GM23338 (cell line): ENCODE data around the gene UNK.

Experiments used
- CREB1 ChIP-seq: fragments of 250-450 bp; sonication (Bioruptor Pico); IDR thresholded peaks from 2 replicates; pipeline ENCODE4 v1.5.0; 2020; ENCODE audit warnings: low read depth, mild to moderate bottlenecking, moderate library complexity
- EZH2 ChIP-seq: fragments of 200-600 bp; sonication (generic); IDR thresholded peaks from one replicate; pipeline ENCODE4 v1.8.0; 2017; ENCODE audit warnings: antibody characterized with exemption, mild to moderate bottlenecking, low read depth; ENCODE audit not compliant: unreplicated experiment
- EZH2phosphoT487 ChIP-seq: fragments of 200-600 bp; sonication (generic); IDR thresholded peaks from one replicate; pipeline ENCODE4 v1.8.1; 2018; ENCODE audit warnings: antibody characterized with exemption; ENCODE audit not compliant: unreplicated experiment
- POLR2AphosphoS5 ChIP-seq: IDR thresholded peaks from 2 replicates; pipeline ENCODE4 v1.6.1; 2016; ENCODE audit warnings: antibody characterized with exemption, low read depth
- ZNF114 ChIP-seq: fragments of 250-450 bp; sonication (Bioruptor Pico); IDR thresholded peaks from 2 replicates; pipeline ENCODE4 v1.5.0; 2020; ENCODE audit warnings: mild to moderate bottlenecking, moderate library complexity
- TF ChIP-seq, protein P1 (sequence below), 2 experiments: fragments of 200-600 bp in 1 of 2; sonication (generic) in 1 of 2; conservative IDR thresholded peaks; 2 replicates each; pipeline versions ENCODE4 v1.5.1 to v1.6.1; 2016 to 2017; ENCODE audit warnings: antibody characterized with exemption in 2 of 2, low read depth in 2 of 2, mild to moderate bottlenecking in 2 of 2, moderate library complexity in 1 of 2

DNA sequence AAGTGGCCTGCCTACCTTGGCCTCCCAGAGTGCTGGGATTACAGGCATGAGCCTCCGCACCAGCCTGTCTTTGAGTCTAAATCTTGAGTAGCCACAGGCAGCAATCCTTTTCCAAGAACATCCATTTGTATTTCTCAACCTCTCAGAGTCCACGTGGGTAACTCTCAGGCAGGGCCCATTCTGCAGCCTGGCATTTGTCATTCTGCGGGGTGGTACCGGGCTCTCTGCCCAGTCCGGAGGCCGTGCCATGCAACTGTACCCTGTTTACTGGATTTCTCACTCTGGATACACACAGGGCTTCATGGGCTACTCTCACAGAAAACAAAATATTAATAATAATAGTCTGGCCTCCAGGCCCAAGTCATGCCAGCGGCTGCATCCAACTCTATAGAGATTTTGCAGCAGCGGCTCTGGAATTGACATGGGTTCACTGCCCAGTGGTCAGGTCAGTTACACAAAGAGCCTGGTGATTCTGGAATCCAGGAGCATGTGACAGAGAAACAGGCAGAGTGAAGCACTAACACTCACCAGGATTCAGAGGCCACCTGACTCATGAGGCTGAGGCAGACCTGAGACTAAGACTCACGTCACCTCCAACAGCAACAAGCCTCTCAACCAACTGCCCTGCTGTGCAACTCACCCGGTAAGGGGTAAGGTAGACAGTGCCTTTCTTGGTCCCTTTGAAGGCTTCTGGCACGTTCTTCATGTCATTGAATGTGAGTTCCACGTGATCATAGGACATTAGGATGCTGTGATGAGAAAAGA is 66.5 kb downstream of the UNK start:
- TF ChIP-seq, protein P1, sequence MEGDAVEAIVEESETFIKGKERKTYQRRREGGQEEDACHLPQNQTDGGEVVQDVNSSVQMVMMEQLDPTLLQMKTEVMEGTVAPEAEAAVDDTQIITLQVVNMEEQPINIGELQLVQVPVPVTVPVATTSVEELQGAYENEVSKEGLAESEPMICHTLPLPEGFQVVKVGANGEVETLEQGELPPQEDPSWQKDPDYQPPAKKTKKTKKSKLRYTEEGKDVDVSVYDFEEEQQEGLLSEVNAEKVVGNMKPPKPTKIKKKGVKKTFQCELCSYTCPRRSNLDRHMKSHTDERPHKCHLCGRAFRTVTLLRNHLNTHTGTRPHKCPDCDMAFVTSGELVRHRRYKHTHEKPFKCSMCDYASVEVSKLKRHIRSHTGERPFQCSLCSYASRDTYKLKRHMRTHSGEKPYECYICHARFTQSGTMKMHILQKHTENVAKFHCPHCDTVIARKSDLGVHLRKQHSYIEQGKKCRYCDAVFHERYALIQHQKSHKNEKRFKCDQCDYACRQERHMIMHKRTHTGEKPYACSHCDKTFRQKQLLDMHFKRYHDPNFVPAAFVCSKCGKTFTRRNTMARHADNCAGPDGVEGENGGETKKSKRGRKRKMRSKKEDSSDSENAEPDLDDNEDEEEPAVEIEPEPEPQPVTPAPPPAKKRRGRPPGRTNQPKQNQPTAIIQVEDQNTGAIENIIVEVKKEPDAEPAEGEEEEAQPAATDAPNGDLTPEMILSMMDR (conservative IDR thresholded peaks at IDR 0.05; ENCODE audit: low read depth in 2 of 2) = no peak
- TF ChIP-seq POLR2AphosphoS5 (no peak), EZH2 (no peak), CREB1 (CRISPR knock-in tag) (no peak), EZH2phosphoT487 (no peak), ZNF114 (no peak)
